NCI-H2227 treated with DMSO at 0.1 percent for 48 hours (cell line): ENCODE data around the gene TCP11X2.
"Not testable (repeated sequence)": the region's sequence is repeated elsewhere in the genome, so short reads cannot be mapped to it uniquely, and the experiment has no call there.

Experiments used
- DNase-seq: peaks from one replicate; lab custom pipeline; 2025; lab: John Stamatoyannopoulos, UW

Gene TCP11X2

GRCh38 chrX:102471762-102472220 is at the start of gene TCP11X2:
Gene TCP11X2, minus strand, starts transcription at chrX:102471812.
- not testable (repeated sequence) for DNase-seq

- peak; percentile 59 for DNase-seq
Measured at GRCh38 chrX:102517326-102517725, 45.7 kb upstream of the TCP11X2 start.

GRCh38 chrX:102515975-102516941 is 44.6 kb upstream of the TCP11X2 start, which contains the start of gene TMSB15A:
Gene TMSB15A, minus strand, starts transcription at chrX:102516739.
- peak; percentile 87 for DNase-seq

- no peak for DNase-seq
Measured at GRCh38 chrX:102514536-102514935, 42.9 kb upstream of the TCP11X2 start.

- no peak for DNase-seq
Measured at GRCh38 chrX:102498732-102499131, 27.1 kb upstream of the TCP11X2 start.

- no peak for DNase-seq
Measured at GRCh38 chrX:102491766-102492165, 20.2 kb upstream of the TCP11X2 start.

- DNase-seq: not testable (repeated sequence)
Measured at GRCh38 chrX:102478765-102479164, 7.2 kb upstream of the TCP11X2 start.

GRCh38 chrX:102470215-102470614 is 1.4 kb downstream of the TCP11X2 start:
- DNase-seq: not testable (repeated sequence)

- not testable (repeated sequence) for DNase-seq
Measured at GRCh38 chrX:102458615-102459014, 13.0 kb downstream of the TCP11X2 start.

GRCh38 chrX:102439908-102440307 is 31.7 kb downstream of the TCP11X2 start, which contains the start of gene NXF2B:
Gene NXF2B, minus strand, starts transcription at chrX:102440008. Its CDS starts 59,972 bp downstream, at chrX:102380036.
- DNase-seq: not testable (repeated sequence)

GRCh38 chrX:102414493-102414892 is 57.1 kb downstream of the TCP11X2 start:
- DNase-seq: not testable (repeated sequence)
